HEK293 (cell line): ENCODE data around the gene AGT.

Source experiments
- CTCF ChIP-seq: fragments of 450-650 bp; formaldehyde crosslinking; IDR thresholded peaks from 2 replicates; pipeline ENCODE4 v1.5.1; 2016; ENCODE audit warnings: missing biosample characterization, missing genetic modification characterization
- ZNF18 ChIP-seq: fragments of 450-650 bp; formaldehyde crosslinking; IDR thresholded peaks from 2 replicates; pipeline ENCODE4 v1.5.1; 2016; ENCODE audit warnings: missing biosample characterization, missing genetic modification characterization
- ZNF513 ChIP-seq: fragments of 450-650 bp; IDR thresholded peaks from 2 replicates; pipeline ENCODE4 v1.5.1; 2018; ENCODE audit warnings: missing biosample characterization, missing genetic modification characterization

- no peak for TF ChIP-seq ZNF18 (tag by site-specific recombination)
- no peak for TF ChIP-seq ZNF513 (tag by site-specific recombination)
- no peak for TF ChIP-seq CTCF (tag by site-specific recombination)
These were observed 13.8 kb downstream of the AGT start for GRCh38 chr1:230700132-230700531.
